ENCODE measurements around the gene KCNH5. TPM values are rescaled to one million over a fixed set of nuclear protein-coding genes. Genes with fewer than 3 reads are reported as not detected.

The KCNH5 gene
- total and polyA plus RNA-seq, 9 of the 15 experiments (the other 6 are each of a cell fraction or from before 2014, with no cell fraction given) = 1.1 to 2.4 (median 1.4) TPM

- Histone ChIP-seq H4K20me1 (replicated peaks; ENCODE audit: control insufficient read depth, insufficient read depth, low read length) (no peaks in the 10 kb centered on the region), H3K79me2 (ENCODE audit: control insufficient read depth, insufficient read depth, low read length) (no peaks in the 10 kb centered on the region), H3K27ac (ENCODE audit: extremely low read depth, low read depth, low read length) (no peak overlapping the region), H3K4me1 (replicated peaks in 1 of 2; ENCODE audit: control insufficient read depth in 2 of 2, insufficient read depth in 2 of 2, low read length in 2 of 2) (no peaks in the 10 kb centered on the region), H3K36me3 (ENCODE audit: control insufficient read depth, insufficient read depth, low read length) (no peaks in the 10 kb centered on the region), H3K27me3 (ENCODE audit: control insufficient read depth in 2 of 2, insufficient read depth in 2 of 2, low read length in 2 of 2) (no peaks in the 10 kb centered on the region), H3K4me2 (ENCODE audit: insufficient read depth, low read length) (no peak overlapping the region), H3K9me1 (ENCODE audit: control insufficient read depth, insufficient read depth, low read length) (no peaks in the 10 kb centered on the region), H3K4me3 (no peak overlapping the region), H3K9ac (ENCODE audit: insufficient read depth in 1 of 2, low read depth in 2 of 2, low read length in 2 of 2) (no peak overlapping the region), H3K9me3 (replicated peaks; ENCODE audit: control insufficient read depth, insufficient read depth, low read depth, low read length) (no peaks in the 10 kb centered on the region; the same call in 1 of the 2 replicates), H2AFZ (ENCODE audit: low read depth, low read length) (no peak overlapping the region)
- ATAC-seq (no peak), DNase-seq (ENCODE audit: extremely low read depth in 1 of 4, low spot score in 3 of 4) (no peak), FAIRE-seq (no peak)
- CTCF ChIA-PET (ENCODE audit: low intra/inter-chr PET ratio) = no interaction called here
- in situ Hi-C loops (cut with MboI) (no loop called here), intact Hi-C loops (cut with micrococcal nuclease) (no loop called here)
- WGBS (ENCODE audit: insufficient coverage, low coverage, missing lambda C conversion rate) = 0% methylated on average over 3 of the region's 3 CpGs
- BruUV-seq (replicated peaks) = no TSS peak
- POLR2A ChIA-PET = no interaction called here
- no peak for TF ChIP-seq THRAP3 (IDR thresholded peaks at IDR 0.05; ENCODE audit: borderline replicate concordance)
- TF ChIP-seq YY1 (IDR thresholded peaks at IDR 0.05; ENCODE audit: borderline replicate concordance in 1 of 3, control insufficient read depth in 1 of 3, extremely low read depth in 1 of 3, insufficient read depth in 3 of 3, insufficient read length in 1 of 3, insufficient replicate concordance in 2 of 3, low read depth in 1 of 3, low read length in 2 of 3) = no peak
- TF ChIP-seq RCOR1 (IDR thresholded peaks at IDR 0.05; ENCODE audit: borderline replicate concordance in 1 of 2, low read depth in 2 of 2, low read length in 2 of 2) = no peak
- no peak for TF ChIP-seq ZNF766 (CRISPR knock-in tag; conservative IDR thresholded peaks at IDR 0.05)
- TF ChIP-seq, protein P1, sequence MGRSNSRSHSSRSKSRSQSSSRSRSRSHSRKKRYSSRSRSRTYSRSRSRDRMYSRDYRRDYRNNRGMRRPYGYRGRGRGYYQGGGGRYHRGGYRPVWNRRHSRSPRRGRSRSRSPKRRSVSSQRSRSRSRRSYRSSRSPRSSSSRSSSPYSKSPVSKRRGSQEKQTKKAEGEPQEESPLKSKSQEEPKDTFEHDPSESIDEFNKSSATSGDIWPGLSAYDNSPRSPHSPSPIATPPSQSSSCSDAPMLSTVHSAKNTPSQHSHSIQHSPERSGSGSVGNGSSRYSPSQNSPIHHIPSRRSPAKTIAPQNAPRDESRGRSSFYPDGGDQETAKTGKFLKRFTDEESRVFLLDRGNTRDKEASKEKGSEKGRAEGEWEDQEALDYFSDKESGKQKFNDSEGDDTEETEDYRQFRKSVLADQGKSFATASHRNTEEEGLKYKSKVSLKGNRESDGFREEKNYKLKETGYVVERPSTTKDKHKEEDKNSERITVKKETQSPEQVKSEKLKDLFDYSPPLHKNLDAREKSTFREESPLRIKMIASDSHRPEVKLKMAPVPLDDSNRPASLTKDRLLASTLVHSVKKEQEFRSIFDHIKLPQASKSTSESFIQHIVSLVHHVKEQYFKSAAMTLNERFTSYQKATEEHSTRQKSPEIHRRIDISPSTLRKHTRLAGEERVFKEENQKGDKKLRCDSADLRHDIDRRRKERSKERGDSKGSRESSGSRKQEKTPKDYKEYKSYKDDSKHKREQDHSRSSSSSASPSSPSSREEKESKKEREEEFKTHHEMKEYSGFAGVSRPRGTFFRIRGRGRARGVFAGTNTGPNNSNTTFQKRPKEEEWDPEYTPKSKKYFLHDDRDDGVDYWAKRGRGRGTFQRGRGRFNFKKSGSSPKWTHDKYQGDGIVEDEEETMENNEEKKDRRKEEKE (IDR thresholded peaks at IDR 0.05; ENCODE audit: borderline replicate concordance in 1 of 2, control insufficient read depth in 1 of 2, low read depth in 2 of 2, low read length in 1 of 2) = no peak
- TF ChIP-seq NCOA6 (IDR thresholded peaks at IDR 0.05) = no peak
- no peak for TF ChIP-seq E2F6 (IDR thresholded peaks at IDR 0.05; ENCODE audit: borderline replicate concordance in 1 of 2, extremely low read depth in 1 of 2, insufficient read depth in 1 of 2, insufficient read length in 1 of 2, low read depth in 1 of 2, low read length in 1 of 2, poor library complexity in 1 of 2, severe bottlenecking in 1 of 2)
- TF ChIP-seq, protein P2, sequence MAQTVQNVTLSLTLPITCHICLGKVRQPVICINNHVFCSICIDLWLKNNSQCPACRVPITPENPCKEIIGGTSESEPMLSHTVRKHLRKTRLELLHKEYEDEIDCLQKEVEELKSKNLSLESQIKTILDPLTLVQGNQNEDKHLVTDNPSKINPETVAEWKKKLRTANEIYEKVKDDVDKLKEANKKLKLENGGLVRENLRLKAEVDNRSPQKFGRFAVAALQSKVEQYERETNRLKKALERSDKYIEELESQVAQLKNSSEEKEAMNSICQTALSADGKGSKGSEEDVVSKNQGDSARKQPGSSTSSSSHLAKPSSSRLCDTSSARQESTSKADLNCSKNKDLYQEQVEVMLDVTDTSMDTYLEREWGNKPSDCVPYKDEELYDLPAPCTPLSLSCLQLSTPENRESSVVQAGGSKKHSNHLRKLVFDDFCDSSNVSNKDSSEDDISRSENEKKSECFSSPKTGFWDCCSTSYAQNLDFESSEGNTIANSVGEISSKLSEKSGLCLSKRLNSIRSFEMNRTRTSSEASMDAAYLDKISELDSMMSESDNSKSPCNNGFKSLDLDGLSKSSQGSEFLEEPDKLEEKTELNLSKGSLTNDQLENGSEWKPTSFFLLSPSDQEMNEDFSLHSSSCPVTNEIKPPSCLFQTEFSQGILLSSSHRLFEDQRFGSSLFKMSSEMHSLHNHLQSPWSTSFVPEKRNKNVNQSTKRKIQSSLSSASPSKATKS (CRISPR knock-in tag; IDR thresholded peaks at IDR 0.05) = no peak
- TF ChIP-seq KDM2B (CRISPR knock-in tag; IDR thresholded peaks at IDR 0.05) = no peak
- TF ChIP-seq XRCC4 (IDR thresholded peaks at IDR 0.05; ENCODE audit: extremely low read depth, insufficient read depth, insufficient read length) = no peak
- no peak for TF ChIP-seq TGIF2 (CRISPR knock-in tag; IDR thresholded peaks at IDR 0.05)
- TF ChIP-seq, protein P3, sequence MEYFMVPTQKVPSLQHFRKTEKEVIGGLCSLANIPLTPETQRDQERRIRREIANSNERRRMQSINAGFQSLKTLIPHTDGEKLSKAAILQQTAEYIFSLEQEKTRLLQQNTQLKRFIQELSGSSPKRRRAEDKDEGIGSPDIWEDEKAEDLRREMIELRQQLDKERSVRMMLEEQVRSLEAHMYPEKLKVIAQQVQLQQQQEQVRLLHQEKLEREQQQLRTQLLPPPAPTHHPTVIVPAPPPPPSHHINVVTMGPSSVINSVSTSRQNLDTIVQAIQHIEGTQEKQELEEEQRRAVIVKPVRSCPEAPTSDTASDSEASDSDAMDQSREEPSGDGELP (CRISPR knock-in tag; IDR thresholded peaks at IDR 0.05; ENCODE audit: borderline replicate concordance) = no peak
- no peak for TF ChIP-seq RBM39 (optimal IDR thresholded peaks at IDR 0.05; ENCODE audit: low read depth, low read length)
- no peak for TF ChIP-seq ZFX (CRISPR knock-in tag; IDR thresholded peaks at IDR 0.05)
Measured at GRCh38 chr14:62739647-62740046, 305.6 kb downstream of the KCNH5 start.
